Bronchial epithelial cell (primary cell): ENCODE data around the gene TGFBR2. TPM values are rescaled to one million over a fixed set of nuclear protein-coding genes. Genes with fewer than 3 reads are reported as not detected.

Source experiments
- DNase-seq: peaks from one replicate; pipeline ENCODE4 v3.0.0-alpha.2; 2010; ENCODE audit warnings: low read depth
- FAIRE-seq: peaks from 2 replicates; lab custom pipeline; 2011; peaks lifted over from hg19 to GRCh38; lab: Jason Lieb, UNC
- H3K27me3 ChIP-seq: 2 replicates; pipeline ENCODE4 v1.5.1; 2011; ENCODE audit warnings: low read length; ENCODE audit not compliant: control insufficient read depth, insufficient read depth
- H3K36me3 ChIP-seq: 2 replicates; pipeline ENCODE4 v1.5.1; 2011; ENCODE audit warnings: low read length; ENCODE audit not compliant: control insufficient read depth, insufficient read depth
- H3K4me3 ChIP-seq: 2 replicates; pipeline ENCODE4 v1.5.1; 2011; ENCODE audit warnings: mild to moderate bottlenecking, low read depth, low read length, control low read depth
- CTCF ChIP-seq: IDR thresholded peaks from 2 replicates; pipeline ENCODE4 v1.5.1; 2011; ENCODE audit warnings: mild to moderate bottlenecking, moderate library complexity, low read length, control low read depth, inconsistent platforms; ENCODE audit not compliant: insufficient read depth, severe bottlenecking
- total RNA-seq: library from RNA; depleted of rRNA; stranded (reverse); fragments of >200 nt; gene quantifications from 2 replicates; pipeline ENCODE4 v1.2.1, GENCODE V29; 2014

Gene TGFBR2
- total RNA-seq, 1 donor from 2014 or later: 25.5 TPM

DNA sequence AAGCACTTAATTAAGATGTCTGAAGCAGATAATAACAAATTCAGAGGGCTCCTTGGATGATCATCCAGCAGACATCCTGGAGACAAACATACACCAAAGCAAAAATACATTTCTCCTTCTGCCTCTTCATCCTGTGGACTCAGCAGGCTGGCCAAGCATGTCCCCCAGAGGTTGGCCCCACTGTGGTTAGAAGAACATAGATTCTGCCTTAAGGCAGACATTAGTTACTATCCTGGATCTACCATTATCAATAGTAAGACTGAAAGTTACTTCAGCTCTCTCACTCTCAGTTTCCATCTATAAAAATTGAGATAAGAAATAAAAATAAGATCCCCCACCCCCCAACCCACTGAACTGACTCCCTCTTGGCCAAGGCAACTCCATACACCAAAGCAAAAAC, 28.6 kb upstream of the TGFBR2 start:
- Histone ChIP-seq H3K27me3 (no peaks in the 10 kb centered on the region), H3K36me3 (no peaks in the 10 kb centered on the region), H3K4me3 (no peak overlapping the region)
- DNase-seq (no peak), FAIRE-seq (no peak)
- no peak for TF ChIP-seq CTCF

DNA sequence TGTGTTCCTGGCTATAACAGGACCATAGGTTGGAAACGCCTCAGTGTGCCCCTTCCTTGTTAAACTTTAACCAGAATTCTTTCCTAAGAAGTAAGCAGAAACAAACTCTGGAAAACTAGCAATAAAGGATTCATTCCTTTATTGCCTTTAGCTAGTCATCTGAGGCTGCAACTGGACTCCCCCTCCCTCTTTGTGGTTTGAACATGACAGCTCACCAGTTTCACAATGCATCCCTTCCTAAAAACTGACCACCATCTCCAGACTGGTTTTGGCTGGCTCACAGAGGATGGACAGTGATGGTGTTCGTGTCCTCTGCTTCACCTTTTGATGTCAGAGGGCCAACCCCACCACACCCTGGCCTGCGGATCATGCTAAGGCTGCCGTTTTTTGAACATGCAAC, 27.9 kb upstream of the TGFBR2 start:
- Histone ChIP-seq H3K36me3 (no peaks in the 10 kb centered on the region), H3K27me3 (no peaks in the 10 kb centered on the region), H3K4me3 (no peak overlapping the region)
- peak; percentile 60 for DNase-seq
- FAIRE-seq: peak; percentile 18
- TF ChIP-seq CTCF: no peak

DNA sequence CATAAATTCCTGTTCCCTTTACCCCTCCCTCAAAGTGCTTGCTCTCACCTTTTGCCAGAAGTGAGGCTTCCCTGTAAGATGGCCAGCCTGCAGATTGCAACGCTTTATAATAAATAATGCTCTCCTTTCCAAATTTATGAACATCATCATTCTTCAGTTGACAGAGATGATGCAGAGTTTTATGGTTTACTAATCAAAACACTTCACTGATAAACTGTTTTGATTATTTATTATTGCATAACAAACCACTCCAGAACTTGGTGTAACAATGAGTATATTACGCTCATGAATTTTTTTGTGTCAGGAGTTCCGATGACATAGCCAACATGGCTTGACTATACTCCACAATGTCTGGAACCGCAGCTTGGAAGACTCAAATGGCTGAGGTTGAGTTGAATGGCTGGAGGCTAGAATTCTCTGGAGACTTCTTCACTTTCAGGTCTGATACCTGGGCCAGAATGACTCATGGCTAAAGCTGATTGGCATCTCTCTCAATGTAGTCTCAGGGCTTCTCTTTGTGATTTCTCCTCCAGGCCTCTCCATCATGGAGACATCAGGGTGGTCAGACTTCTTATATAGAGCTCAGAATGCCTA, 27.3 kb upstream of the TGFBR2 start:
- peak; percentile 33 for DNase-seq
- no peak overlapping the region for H3K4me3 ChIP-seq
- FAIRE-seq: peak; percentile 55
- no peak for TF ChIP-seq CTCF
- H3K36me3 ChIP-seq: no peaks in the 10 kb centered on the region
- H3K27me3 ChIP-seq: no peaks in the 10 kb centered on the region

DNA sequence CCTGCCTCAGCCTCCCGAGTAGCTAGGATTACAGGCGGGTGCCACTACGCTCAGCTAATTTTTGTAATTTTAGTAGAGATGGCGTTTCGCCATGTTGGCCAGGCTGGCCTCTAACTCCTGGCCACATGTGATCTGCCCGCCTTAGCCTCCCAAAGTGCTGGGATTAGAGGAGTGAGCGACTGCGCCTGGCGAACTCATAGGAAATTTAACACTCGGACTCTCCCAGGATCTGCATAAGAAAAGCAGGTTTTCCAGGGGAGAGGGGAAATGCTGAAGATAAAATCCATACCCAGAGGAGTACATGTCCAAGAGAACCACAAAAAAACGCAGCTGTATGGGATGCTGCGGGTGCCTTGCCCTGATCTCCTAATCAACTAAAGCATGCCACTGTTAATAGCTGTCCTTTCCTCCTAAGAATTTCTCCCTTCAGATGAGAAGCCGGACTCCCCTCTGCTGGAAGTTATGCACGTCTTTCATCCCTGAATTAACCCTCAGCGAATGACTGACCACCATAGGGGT, 25.3 kb upstream of the TGFBR2 start:
- DNase-seq (no peak), FAIRE-seq (no peak)
- TF ChIP-seq CTCF: no peak
- Histone ChIP-seq H3K36me3 (no peaks in the 10 kb centered on the region), H3K4me3 (no peak overlapping the region), H3K27me3 (no peaks in the 10 kb centered on the region)

GRCh38 chr3:30581982-30582381, 24.4 kb upstream of the TGFBR2 start:
- no peaks in the 10 kb centered on the region for H3K27me3 ChIP-seq
- TF ChIP-seq CTCF: no peak
- DNase-seq: no peak
- no peaks in the 10 kb centered on the region for H3K36me3 ChIP-seq
- no peak overlapping the region for H3K4me3 ChIP-seq
- FAIRE-seq: no peak

- Histone ChIP-seq H3K27me3 (no peaks in the 10 kb centered on the region), H3K4me3 (no peak overlapping the region), H3K36me3 (no peaks in the 10 kb centered on the region)
- no peak for DNase-seq
- no peak for FAIRE-seq
- no peak for TF ChIP-seq CTCF
These were observed 22.4 kb upstream of the TGFBR2 start for GRCh38 chr3:30583973-30584372.
